Hepatocyte (in vitro differentiated cells): Measurements from ENCODE around the gene PNPLA2. TPM values are rescaled to one million over a fixed set of nuclear protein-coding genes. Genes with fewer than 3 reads are reported as not detected.

Experiments
- DNase-seq: peaks from one replicate; pipeline ENCODE4 v3.0.0-alpha.2; 2016; ENCODE audit warnings: low spot score
- H2AFZ ChIP-seq: fragments of 200-600 bp; sonication (generic); 2 replicates; pipeline ENCODE4 v1.6.0; 2016; ENCODE audit warnings: antibody characterized with exemption, mild to moderate bottlenecking
- H3K27ac ChIP-seq: fragments of 200-600 bp; sonication (generic); 2 replicates; pipeline ENCODE4 v1.5.1; 2016; ENCODE audit warnings: mild to moderate bottlenecking
- H3K27me3 ChIP-seq: fragments of 200-600 bp; sonication (generic); 2 replicates; pipeline ENCODE4 v1.6.1; 2016
- H3K36me3 ChIP-seq: fragments of 200-600 bp; sonication (generic); replicated peaks from 2 replicates; pipeline ENCODE4 v1.5.1; 2016; ENCODE audit warnings: low read depth; ENCODE audit not compliant: insufficient read depth
- H3K4me1 ChIP-seq: fragments of 200-600 bp; sonication (generic); 2 replicates; pipeline ENCODE4 v1.5.1; 2016; ENCODE audit warnings: mild to moderate bottlenecking, moderate library complexity; ENCODE audit not compliant: insufficient read depth
- H3K4me2 ChIP-seq: fragments of 200-600 bp; sonication (generic); 2 replicates; pipeline ENCODE4 v1.6.0; 2016
- H3K4me3 ChIP-seq: fragments of 200-600 bp; sonication (generic); 2 replicates; pipeline ENCODE4 v1.5.1; 2016; ENCODE audit warnings: mild to moderate bottlenecking
- H3K79me2 ChIP-seq: fragments of 200-600 bp; sonication (generic); 2 replicates; pipeline ENCODE4 v1.6.0; 2017; ENCODE audit warnings: mild to moderate bottlenecking
- H3K9me2 ChIP-seq: fragments of 200-600 bp; sonication (generic); replicated peaks from 2 replicates; pipeline ENCODE4 v1.6.0; 2017; ENCODE audit warnings: mild to moderate bottlenecking; ENCODE audit not compliant: insufficient read depth
- H3K9me3 ChIP-seq: fragments of 200-600 bp; sonication (generic); 2 replicates; pipeline ENCODE4 v1.5.1; 2016; ENCODE audit warnings: low read depth, mild to moderate bottlenecking
- H4K20me1 ChIP-seq: fragments of 200-600 bp; sonication (generic); 2 replicates; pipeline ENCODE4 v1.6.0; 2016; ENCODE audit warnings: mild to moderate bottlenecking; ENCODE audit not compliant: insufficient read depth, poor library complexity, severe bottlenecking
- EZH2 ChIP-seq: fragments of 200-600 bp; sonication (generic); IDR thresholded peaks from 2 replicates; pipeline ENCODE4 v1.6.1; 2016; ENCODE audit warnings: antibody characterized with exemption, mild to moderate bottlenecking, borderline replicate concordance
- EZH2phosphoT487 ChIP-seq: fragments of 200-600 bp; sonication (generic); IDR thresholded peaks from one replicate; pipeline ENCODE4 v1.6.1; 2018; ENCODE audit warnings: antibody characterized with exemption, mild to moderate bottlenecking, low read depth, moderate library complexity; ENCODE audit not compliant: unreplicated experiment, severe bottlenecking
- WGBS: methylation state at CpG from one replicate; pipeline ENCODE4 v1.1.6; 2016; ENCODE audit warnings: low lambda C conversion rate; ENCODE audit errors: missing lambda C conversion rate; 5-methylcytosine and 5-hydroxymethylcytosine counted together
- polyA plus RNA-seq: library from polyadenylated mRNA; unstranded; fragments of >200 nt; fragmentation: Nextera tagmentation; extraction: Ambion mirVana; gene quantifications from 2 replicates; pipeline ENCODE4 v1.2.1, GENCODE V29; 2016
- total RNA-seq: library from RNA; depleted of rRNA; stranded (reverse); fragments of >200 nt; gene quantifications from 2 replicates; pipeline ENCODE4 v1.2.3, GENCODE V29; 2014
- TF ChIP-seq, protein P1 (sequence below): fragments of 200-600 bp; sonication (generic); IDR thresholded peaks from 2 replicates; pipeline ENCODE4 v1.5.1; 2016; ENCODE audit warnings: antibody characterized with exemption, mild to moderate bottlenecking; ENCODE audit not compliant: poor library complexity

PNPLA2 gene
- total and polyA plus RNA-seq, 2 experiments from 2014 or later, result 12.9 to 50.0 TPM

DNA sequence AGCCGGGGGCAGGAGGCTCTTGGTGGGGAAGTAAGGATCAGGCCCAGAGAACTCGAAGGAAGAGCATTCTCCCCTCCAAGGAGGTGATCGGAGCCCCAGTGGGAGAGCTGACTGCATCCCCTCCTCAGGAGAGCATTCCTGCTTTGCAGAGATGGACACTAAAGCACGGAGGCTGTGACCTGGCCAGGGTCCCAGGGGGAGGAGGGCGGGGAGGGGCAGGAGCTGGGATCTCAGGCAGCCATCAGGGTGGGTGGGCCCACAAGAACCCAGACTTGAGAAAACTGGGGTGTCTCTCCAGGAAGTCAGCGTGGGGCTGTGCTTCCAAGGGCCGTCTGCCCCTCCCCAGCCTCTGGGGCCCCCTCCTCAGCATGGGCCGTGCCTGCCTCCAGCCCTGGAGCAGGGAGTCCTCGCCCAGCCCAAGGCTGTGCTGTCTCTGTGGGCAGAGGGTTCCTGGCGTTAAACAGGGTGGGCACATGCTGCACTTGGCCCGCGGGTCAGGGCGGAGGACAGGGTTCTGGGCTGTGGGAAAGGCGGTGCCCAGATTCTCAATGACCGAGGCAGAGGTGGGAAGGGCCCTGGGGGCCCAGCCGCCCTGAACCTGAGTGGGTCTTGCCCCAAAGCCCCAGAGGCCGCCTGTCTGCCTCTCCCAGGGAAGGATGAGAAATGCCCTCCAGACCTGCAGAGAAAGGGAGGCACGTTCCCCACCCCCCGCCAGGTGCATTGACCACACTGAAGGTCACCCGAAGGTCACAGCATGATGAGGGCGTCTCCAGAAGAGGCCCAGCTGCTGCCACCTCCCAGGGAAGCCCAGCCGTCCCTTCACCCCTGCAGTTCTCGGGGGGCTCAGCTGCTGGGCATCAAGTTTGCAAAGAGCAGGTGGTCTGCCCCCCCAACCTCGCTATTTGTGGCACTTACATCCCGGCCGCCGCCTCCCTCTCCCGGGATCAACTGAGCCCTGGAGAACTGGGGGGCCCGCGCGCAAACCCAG is 29.5 kb upstream of the PNPLA2 start:
- 65% methylated on average over 22 of the region's 31 CpGs for WGBS
- TF ChIP-seq, protein P1, sequence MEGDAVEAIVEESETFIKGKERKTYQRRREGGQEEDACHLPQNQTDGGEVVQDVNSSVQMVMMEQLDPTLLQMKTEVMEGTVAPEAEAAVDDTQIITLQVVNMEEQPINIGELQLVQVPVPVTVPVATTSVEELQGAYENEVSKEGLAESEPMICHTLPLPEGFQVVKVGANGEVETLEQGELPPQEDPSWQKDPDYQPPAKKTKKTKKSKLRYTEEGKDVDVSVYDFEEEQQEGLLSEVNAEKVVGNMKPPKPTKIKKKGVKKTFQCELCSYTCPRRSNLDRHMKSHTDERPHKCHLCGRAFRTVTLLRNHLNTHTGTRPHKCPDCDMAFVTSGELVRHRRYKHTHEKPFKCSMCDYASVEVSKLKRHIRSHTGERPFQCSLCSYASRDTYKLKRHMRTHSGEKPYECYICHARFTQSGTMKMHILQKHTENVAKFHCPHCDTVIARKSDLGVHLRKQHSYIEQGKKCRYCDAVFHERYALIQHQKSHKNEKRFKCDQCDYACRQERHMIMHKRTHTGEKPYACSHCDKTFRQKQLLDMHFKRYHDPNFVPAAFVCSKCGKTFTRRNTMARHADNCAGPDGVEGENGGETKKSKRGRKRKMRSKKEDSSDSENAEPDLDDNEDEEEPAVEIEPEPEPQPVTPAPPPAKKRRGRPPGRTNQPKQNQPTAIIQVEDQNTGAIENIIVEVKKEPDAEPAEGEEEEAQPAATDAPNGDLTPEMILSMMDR, result no peak
- TF ChIP-seq EZH2, result no peak
- TF ChIP-seq EZH2phosphoT487, result no peak
- Histone ChIP-seq H3K4me3 (no peak overlapping the region), H3K9me2 (no peaks in the 10 kb centered on the region), H3K36me3 (no peaks in the 10 kb centered on the region), H2AFZ (no peak overlapping the region), H3K9me3 (no peaks in the 10 kb centered on the region), H3K79me2 (no peaks in the 10 kb centered on the region), H3K27me3 (no peaks in the 10 kb centered on the region), H3K4me1 (no peaks in the 10 kb centered on the region), H4K20me1 (no peaks in the 10 kb centered on the region), H3K27ac (no peak overlapping the region), H3K4me2 (peak overlapping the region; percentile 17)
- DNase-seq, result no peak

DNA sequence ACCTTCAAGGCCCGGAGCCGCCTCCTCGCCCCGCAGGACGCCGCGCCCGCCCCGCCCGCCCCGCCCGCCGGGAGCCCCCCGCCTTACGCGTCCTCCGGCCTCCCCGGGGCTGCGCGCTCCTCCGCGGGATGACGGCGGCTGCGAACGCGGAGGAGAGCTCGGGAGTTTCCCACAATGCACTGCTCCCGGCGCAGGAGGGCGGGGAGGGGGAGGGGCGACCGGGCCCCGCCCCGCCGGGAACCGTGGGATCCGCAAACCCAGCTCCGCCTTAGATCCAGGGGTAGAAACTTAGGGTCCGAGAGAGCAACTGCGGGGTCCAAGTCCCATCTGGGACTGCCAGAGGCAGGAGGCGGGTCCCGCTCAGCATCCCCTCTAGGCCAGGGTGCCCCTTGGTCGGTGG is 28.8 kb upstream of the PNPLA2 start, which contains the start of gene CEND1:
CEND1 (minus strand) TSS at position 148 of the 400 bp plus-strand sequence. CDS start 1,514 bp downstream, outside the sequence.
- DNase-seq, result no peak
- TF ChIP-seq EZH2 (no peak), EZH2phosphoT487 (no peak)
- TF ChIP-seq, protein P1, result no peak

DNA sequence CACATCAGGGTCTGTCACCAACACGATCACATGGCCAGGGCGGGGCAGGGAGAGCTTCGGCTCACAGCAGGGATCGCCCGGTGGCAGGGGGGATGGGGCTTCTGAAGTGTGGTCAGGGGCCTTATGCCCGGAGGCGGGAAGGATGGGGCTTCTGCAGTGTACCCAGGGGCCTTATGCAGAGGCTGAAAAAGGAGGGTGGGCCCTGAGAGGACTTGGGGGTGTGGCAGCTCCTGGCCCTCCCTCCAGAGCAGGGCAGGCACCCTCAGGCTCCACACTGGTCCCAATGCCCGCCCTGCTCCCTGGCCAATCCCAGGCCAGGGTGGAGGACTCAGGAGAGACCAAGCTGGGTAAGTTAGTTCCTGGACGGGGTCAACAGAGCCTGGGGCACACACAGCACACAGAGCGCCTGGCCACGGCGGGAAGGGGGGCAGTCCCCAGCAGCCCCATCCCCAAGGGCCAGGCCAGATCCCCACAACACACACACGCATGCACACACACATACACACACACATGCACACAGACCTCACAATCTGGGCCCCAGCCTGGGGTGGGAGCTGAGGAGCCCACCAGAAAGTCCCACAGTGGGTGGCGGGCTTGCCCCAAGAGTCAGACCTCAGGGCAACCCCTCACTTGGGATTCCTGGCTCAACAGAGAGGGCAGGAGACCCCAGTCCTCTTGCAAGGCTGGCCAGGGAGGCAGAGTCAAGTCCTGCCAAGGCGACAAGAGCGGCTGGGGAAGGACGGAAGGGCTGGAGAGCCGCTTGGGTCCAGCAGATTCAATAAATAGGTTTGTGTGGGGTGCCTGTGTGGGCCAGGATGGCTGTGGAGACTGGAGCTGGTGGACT is 27.8 kb upstream of the PNPLA2 start:
- Histone ChIP-seq H3K79me2 (peaks cover 4% of the 10 kb centered on the region), H4K20me1 (no peaks in the 10 kb centered on the region), H3K4me2 (no peak overlapping the region), H3K4me1 (peaks cover 9% of the 10 kb centered on the region), H3K27ac (no peak overlapping the region), H3K9me3 (no peaks in the 10 kb centered on the region), H3K27me3 (no peaks in the 10 kb centered on the region), H3K4me3 (no peak overlapping the region), H2AFZ (no peak overlapping the region), H3K9me2 (no peaks in the 10 kb centered on the region), H3K36me3 (no peaks in the 10 kb centered on the region)
- no peak for DNase-seq
- 75% methylated on average over 16 of the region's 18 CpGs for WGBS
- TF ChIP-seq EZH2 (no peak), EZH2phosphoT487 (no peak)
- TF ChIP-seq, protein P1, result no peak

More for the DNA sequence above, 28.8 kb upstream of the PNPLA2 start, which contains the start of gene CEND1:
- Histone ChIP-seq H3K4me3 (no peak within 1 kb of the TSS), H3K9me3 (no peaks in the 10 kb centered on the region), H3K27ac (no peak within 1 kb of the TSS), H3K79me2 (no peaks in the 10 kb centered on the region), H3K4me2 (peak within 1 kb of the TSS; percentile 17), H3K27me3 (no peaks in the 10 kb centered on the region), H4K20me1 (no peaks in the 10 kb centered on the region), H2AFZ (no peak within 1 kb of the TSS), H3K9me2 (no peaks in the 10 kb centered on the region), H3K4me1 (no peaks in the 10 kb centered on the region), H3K36me3 (no peaks in the 10 kb centered on the region)
- 19% methylated on average over 29 of the region's 44 CpGs for WGBS
